Caco-2 (cell line): ENCODE measurements around the gene RAB3C. TPM values are rescaled to one million over a fixed set of nuclear protein-coding genes. Genes with fewer than 3 reads are reported as not detected.

Source experiments
- BruUV-seq: library from RNA; stranded (reverse); fragments of 400-500 nt; replicated peaks from 2 replicates; lab custom pipeline; 2021; lab: Mats Ljungman, UMichigan
- CTCF ChIA-PET: fragments of 300-600 bp; sonication (Branson Sonifier 250); formaldehyde crosslinking; loops from one replicate; lab custom pipeline; 2022; ENCODE audit warnings: antibody characterized with exemption; lab: Charles Lee
- POLR2A ChIA-PET: fragments of 300-600 bp; sonication (Branson Sonifier 250); formaldehyde crosslinking; loops from one replicate; lab custom pipeline; 2022; ENCODE audit warnings: antibody characterized with exemption; lab: Charles Lee
- DNase-seq, 2 experiments: peaks; one replicate each; pipeline versions ENCODE4 v3.0.0 to v3.0.0-alpha.2; 2020 to 2022
- H3K27me3 ChIP-seq: replicated peaks from 2 replicates; pipeline ENCODE4 v1.6.0; 2011; ENCODE audit warnings: low read length; ENCODE audit not compliant: control insufficient read depth, insufficient read depth
- H3K36me3 ChIP-seq: 2 replicates; pipeline ENCODE4 v1.5.1; 2011; ENCODE audit warnings: low read length; ENCODE audit not compliant: control insufficient read depth, insufficient read depth
- H3K4me1 ChIP-seq: fragments of 250-450 bp; sonication (Bioruptor Pico); 2 replicates; pipeline ENCODE4 v1.5.1; 2020; ENCODE audit warnings: mild to moderate bottlenecking
- H3K4me3 ChIP-seq: 2 replicates; pipeline ENCODE4 v1.5.1; 2011; ENCODE audit warnings: low read depth, mild to moderate bottlenecking, control low read depth, low read length
- H3K9me3 ChIP-seq: fragments of 250-450 bp; sonication (Bioruptor Pico); 2 replicates; pipeline ENCODE4 v1.5.1; 2020; ENCODE audit warnings: mild to moderate bottlenecking, moderate library complexity
- H3K27ac Mint-ChIP-seq: one replicate; pipeline ENCODE4 v1.8.0; 2022; ENCODE audit warnings: mixed read lengths; ENCODE audit not compliant: unreplicated experiment
- H3K27me3 Mint-ChIP-seq: one replicate; pipeline ENCODE4 v1.8.0; 2022; ENCODE audit warnings: mixed read lengths; ENCODE audit not compliant: insufficient read depth, unreplicated experiment
- H3K36me3 Mint-ChIP-seq: one replicate; pipeline ENCODE4 v1.8.0; 2022; ENCODE audit warnings: mild to moderate bottlenecking, mixed read lengths; ENCODE audit not compliant: insufficient read depth, unreplicated experiment
- H3K4me1 Mint-ChIP-seq: one replicate; pipeline ENCODE4 v1.8.0; 2022; ENCODE audit warnings: low read depth, mixed read lengths; ENCODE audit not compliant: unreplicated experiment
- H3K4me3 Mint-ChIP-seq: one replicate; pipeline ENCODE4 v1.8.0; 2022; ENCODE audit warnings: mild to moderate bottlenecking, moderate library complexity, mixed read lengths; ENCODE audit not compliant: unreplicated experiment
- H3K9me3 Mint-ChIP-seq: one replicate; pipeline ENCODE4 v1.8.0; 2022; ENCODE audit warnings: mixed read lengths; ENCODE audit not compliant: unreplicated experiment
- CTCF ChIP-seq, 2 experiments: fragments of 200-600 bp in 1 of 2; IDR thresholded peaks; 1 replicate in 1 of 2; 2 replicates in 1 of 2; pipeline versions ENCODE4 v1.5.1 to v1.8.0; 2011 to 2022; ENCODE audit warnings: antibody characterized with exemption in 1 of 2, control low read depth in 1 of 2, inconsistent platforms in 1 of 2, low read depth in 1 of 2, low read length in 1 of 2, mild to moderate bottlenecking in 1 of 2, moderate library complexity in 1 of 2; ENCODE audit not compliant: insufficient read depth in 1 of 2, severe bottlenecking in 1 of 2, unreplicated experiment in 1 of 2
- intact Hi-C: fragments of 100-400 bp; cut with micrococcal nuclease; formaldehyde crosslinking; loops from one replicate; pipeline ENCODE4 v1.10.0; 2022; ENCODE audit not compliant: unreplicated experiment
- total RNA-seq: library from RNA; stranded (reverse); gene quantifications from 2 replicates; pipeline ENCODE4 v1.2.3, GENCODE V29; 2022

Gene RAB3C
- total RNA-seq, 1 experiment from 2014 or later, result not detected

- H3K36me3 Mint-ChIP-seq, result no peaks in the 10 kb centered on the region
- no peak overlapping the region for H3K4me3 Mint-ChIP-seq
- H3K36me3 ChIP-seq, result no peaks in the 10 kb centered on the region
- CTCF ChIA-PET, result no interaction called here
- intact Hi-C loops, result no loop called here
- POLR2A ChIA-PET, result no interaction called here
- BruUV-seq, result no TSS peak
- no peak overlapping the region for H3K27ac Mint-ChIP-seq
- TF ChIP-seq CTCF (IDR thresholded peaks at IDR 0.05; ENCODE audit: insufficient read depth in 1 of 2, low read depth in 1 of 2, low read length in 1 of 2, severe bottlenecking in 1 of 2, unreplicated experiment in 1 of 2), result no peak
- no peak for DNase-seq
- no peaks in the 10 kb centered on the region for H3K4me1 Mint-ChIP-seq
- H3K27me3 ChIP-seq, result no peaks in the 10 kb centered on the region; the same call in 1 of the 2 replicates
- H3K9me3 ChIP-seq, result no peaks in the 10 kb centered on the region
- no peaks in the 10 kb centered on the region for H3K4me1 ChIP-seq
- peaks cover 12% of the 10 kb centered on the region for H3K27me3 Mint-ChIP-seq
- no peaks in the 10 kb centered on the region for H3K9me3 Mint-ChIP-seq
- no peak overlapping the region for H3K4me3 ChIP-seq
Observed at GRCh38 chr5:58640011-58640410, 57.1 kb downstream of the RAB3C start.

GRCh38 chr5:58641533-58641932, 58.7 kb downstream of the RAB3C start:
- H3K27me3 Mint-ChIP-seq, result peaks cover 8% of the 10 kb centered on the region
- Histone ChIP-seq H3K9me3 (no peaks in the 10 kb centered on the region), H3K36me3 (no peaks in the 10 kb centered on the region), H3K4me1 (no peaks in the 10 kb centered on the region), H3K4me3 (no peak overlapping the region), H3K27me3 (no peaks in the 10 kb centered on the region; the same call in 1 of the 2 replicates)
- no peak overlapping the region for H3K4me3 Mint-ChIP-seq
- no TSS peak for BruUV-seq
- no peak overlapping the region for H3K27ac Mint-ChIP-seq
- POLR2A ChIA-PET, result no interaction called here
- H3K9me3 Mint-ChIP-seq, result no peaks in the 10 kb centered on the region
- no peak for TF ChIP-seq CTCF (IDR thresholded peaks at IDR 0.05; ENCODE audit: insufficient read depth in 1 of 2, low read depth in 1 of 2, low read length in 1 of 2, severe bottlenecking in 1 of 2, unreplicated experiment in 1 of 2)
- CTCF ChIA-PET, result no interaction called here
- no peaks in the 10 kb centered on the region for H3K4me1 Mint-ChIP-seq
- H3K36me3 Mint-ChIP-seq, result no peaks in the 10 kb centered on the region
- intact Hi-C loops, result no loop called here
- DNase-seq, result no peak

- no peak for DNase-seq
- Mint-ChIP-seq H3K4me3 (no peak overlapping the region), H3K27me3 (peaks cover 8% of the 10 kb centered on the region), H3K4me1 (no peaks in the 10 kb centered on the region), H3K36me3 (no peaks in the 10 kb centered on the region), H3K27ac (no peak overlapping the region), H3K9me3 (no peaks in the 10 kb centered on the region)
- Histone ChIP-seq H3K36me3 (no peaks in the 10 kb centered on the region), H3K27me3 (no peaks in the 10 kb centered on the region; the same call in 1 of the 2 replicates), H3K4me1 (no peaks in the 10 kb centered on the region), H3K4me3 (no peak overlapping the region), H3K9me3 (no peaks in the 10 kb centered on the region)
- TF ChIP-seq CTCF (IDR thresholded peaks at IDR 0.05; ENCODE audit: insufficient read depth in 1 of 2, low read depth in 1 of 2, low read length in 1 of 2, severe bottlenecking in 1 of 2, unreplicated experiment in 1 of 2), result no peak
- ChIA-PET CTCF (no interaction called here), POLR2A (no interaction called here)
- intact Hi-C loops, result no loop called here
- no TSS peak for BruUV-seq
Observed at GRCh38 chr5:58648846-58649245, 66.0 kb downstream of the RAB3C start.
